Measurements from ENCODE around the gene CCDC88C. TPM values are rescaled to one million over a fixed set of nuclear protein-coding genes. Genes with fewer than 3 reads are reported as not detected.

The CCDC88C gene
- total and polyA plus RNA-seq, 3 donors from 2014 or later, result 36.5 to 51.3 (median 47.4) TPM

DNA sequence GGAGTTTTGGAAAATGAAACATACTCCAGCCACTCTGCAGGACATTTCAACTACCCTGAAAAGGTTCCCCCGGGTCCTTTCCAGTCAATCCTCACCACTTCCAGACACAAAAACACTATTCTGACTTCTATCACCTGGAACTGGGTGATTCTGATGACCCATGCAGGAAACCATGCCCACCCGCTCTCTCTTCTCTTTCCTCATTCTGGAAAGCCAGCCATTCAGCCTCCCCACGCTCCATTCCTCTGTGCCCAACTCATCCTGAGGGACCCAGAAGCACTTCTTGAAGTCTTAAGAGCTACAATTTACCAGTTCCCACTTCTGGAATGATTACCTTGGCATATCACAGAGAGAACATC lies 3.2 kb downstream of the CCDC88C start:
- WGBS, 2 donors, result 93 to 95% methylated on average over 3 of the region's 3 CpGs
- DNase-seq, result no peak
- Histone ChIP-seq H3K4me3 (no peak overlapping the region), H3K9me3 (no peaks in the 10 kb centered on the region), H3K27ac (no peak overlapping the region), H3K36me3 (ENCODE audit: low read depth, missing control alignments) (no peaks in the 10 kb centered on the region), H3K27me3 (no peaks in the 10 kb centered on the region), H3K4me1 (no peaks in the 10 kb centered on the region)
- intact Hi-C loops (cut with DNase I; ENCODE audit: low total_unique reads), result no loop called here
- TF ChIP-seq, protein P1, sequence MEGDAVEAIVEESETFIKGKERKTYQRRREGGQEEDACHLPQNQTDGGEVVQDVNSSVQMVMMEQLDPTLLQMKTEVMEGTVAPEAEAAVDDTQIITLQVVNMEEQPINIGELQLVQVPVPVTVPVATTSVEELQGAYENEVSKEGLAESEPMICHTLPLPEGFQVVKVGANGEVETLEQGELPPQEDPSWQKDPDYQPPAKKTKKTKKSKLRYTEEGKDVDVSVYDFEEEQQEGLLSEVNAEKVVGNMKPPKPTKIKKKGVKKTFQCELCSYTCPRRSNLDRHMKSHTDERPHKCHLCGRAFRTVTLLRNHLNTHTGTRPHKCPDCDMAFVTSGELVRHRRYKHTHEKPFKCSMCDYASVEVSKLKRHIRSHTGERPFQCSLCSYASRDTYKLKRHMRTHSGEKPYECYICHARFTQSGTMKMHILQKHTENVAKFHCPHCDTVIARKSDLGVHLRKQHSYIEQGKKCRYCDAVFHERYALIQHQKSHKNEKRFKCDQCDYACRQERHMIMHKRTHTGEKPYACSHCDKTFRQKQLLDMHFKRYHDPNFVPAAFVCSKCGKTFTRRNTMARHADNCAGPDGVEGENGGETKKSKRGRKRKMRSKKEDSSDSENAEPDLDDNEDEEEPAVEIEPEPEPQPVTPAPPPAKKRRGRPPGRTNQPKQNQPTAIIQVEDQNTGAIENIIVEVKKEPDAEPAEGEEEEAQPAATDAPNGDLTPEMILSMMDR (IDR thresholded peaks at IDR 0.05), result no peak
- TF ChIP-seq POLR2A (IDR thresholded peaks at IDR 0.05), result no peak

DNA sequence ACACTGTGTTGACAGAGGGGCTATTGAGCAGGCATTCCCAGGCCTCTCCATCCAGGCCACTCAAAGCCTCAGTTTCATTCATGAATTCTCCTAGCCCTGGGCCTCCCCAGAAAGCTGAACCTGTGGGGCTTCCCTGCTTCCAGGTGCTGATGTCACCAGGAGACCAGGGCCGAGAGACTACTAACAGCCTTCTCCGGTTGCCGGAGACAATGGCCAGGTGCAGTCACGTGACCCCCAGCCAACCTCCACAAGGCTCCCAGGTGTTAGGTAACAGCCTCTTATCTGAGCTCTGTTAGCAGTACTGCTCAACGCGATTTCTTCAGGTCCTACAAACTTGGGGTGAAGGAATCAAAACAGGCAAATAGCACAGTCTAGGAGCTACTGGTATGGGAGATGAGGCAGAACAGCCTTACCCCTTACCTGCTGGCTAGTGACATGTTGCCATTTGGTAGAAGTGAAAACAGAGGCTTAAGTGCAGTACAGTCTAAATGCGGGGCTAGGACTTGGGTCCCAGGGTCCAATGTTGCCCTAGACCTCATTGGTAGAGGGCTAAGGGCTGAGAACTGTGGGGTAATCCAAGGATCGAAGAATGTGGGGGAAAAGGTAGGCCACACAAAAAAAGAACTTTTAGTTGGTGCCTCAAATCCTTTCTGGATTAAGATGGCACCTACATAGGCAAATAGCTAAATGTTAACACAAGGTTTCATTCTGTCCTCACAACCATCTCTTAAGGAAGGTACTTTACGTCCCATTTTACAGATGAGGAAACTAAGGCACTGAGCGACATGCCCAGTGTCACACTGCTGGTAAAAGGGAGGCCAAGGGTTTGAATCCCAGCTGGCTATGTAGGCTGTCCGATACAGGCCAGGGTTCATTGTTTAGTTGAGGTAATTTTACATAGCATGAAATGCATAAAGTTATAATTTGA lies 3.8 kb downstream of the CCDC88C start:
- Histone ChIP-seq H3K27me3 (no peaks in the 10 kb centered on the region), H3K36me3 (ENCODE audit: low read depth, missing control alignments) (no peaks in the 10 kb centered on the region), H3K27ac (no peak overlapping the region), H3K9me3 (no peaks in the 10 kb centered on the region), H3K4me3 (no peak overlapping the region), H3K4me1 (no peaks in the 10 kb centered on the region)
- whole genome bisulfite sequencing, 2 donors, result 84 to 90% methylated on average over 11 of the region's 11 CpGs
- no peak for DNase-seq
- intact Hi-C loops (cut with DNase I; ENCODE audit: low total_unique reads), result no loop called here
- no peak for TF ChIP-seq POLR2A (IDR thresholded peaks at IDR 0.05)
- TF ChIP-seq, protein P1 (IDR thresholded peaks at IDR 0.05), result no peak

DNA sequence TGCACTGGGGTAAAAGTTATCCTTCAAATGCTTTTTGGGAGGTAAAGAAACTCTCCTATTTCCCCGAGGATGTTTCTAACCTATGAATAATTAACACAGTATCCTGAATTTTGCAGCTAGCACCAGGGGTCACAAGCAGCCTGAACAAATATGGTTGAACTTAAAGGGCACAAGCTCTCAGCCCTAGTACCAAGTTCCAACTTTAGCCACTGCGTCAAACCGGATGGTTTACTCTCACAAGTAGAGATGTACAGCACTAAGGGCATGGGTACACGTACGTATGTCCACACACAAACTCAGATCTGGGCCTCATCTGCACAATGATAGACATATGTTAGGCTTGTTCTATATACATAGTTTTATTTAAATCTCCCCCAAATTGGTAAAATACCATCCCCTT lies 4.7 kb downstream of the CCDC88C start:
- no peak for DNase-seq
- Histone ChIP-seq H3K27me3 (no peaks in the 10 kb centered on the region), H3K36me3 (ENCODE audit: low read depth, missing control alignments) (no peaks in the 10 kb centered on the region), H3K9me3 (no peaks in the 10 kb centered on the region), H3K4me1 (no peaks in the 10 kb centered on the region), H3K4me3 (no peak overlapping the region), H3K27ac (no peak overlapping the region)
- intact Hi-C loops (cut with DNase I; ENCODE audit: low total_unique reads), result no loop called here
- WGBS, 2 donors, result 87 to 93% methylated on average over 5 of the region's 5 CpGs
- TF ChIP-seq, protein P1 (IDR thresholded peaks at IDR 0.05), result no peak
- no peak for TF ChIP-seq POLR2A (IDR thresholded peaks at IDR 0.05)

DNA sequence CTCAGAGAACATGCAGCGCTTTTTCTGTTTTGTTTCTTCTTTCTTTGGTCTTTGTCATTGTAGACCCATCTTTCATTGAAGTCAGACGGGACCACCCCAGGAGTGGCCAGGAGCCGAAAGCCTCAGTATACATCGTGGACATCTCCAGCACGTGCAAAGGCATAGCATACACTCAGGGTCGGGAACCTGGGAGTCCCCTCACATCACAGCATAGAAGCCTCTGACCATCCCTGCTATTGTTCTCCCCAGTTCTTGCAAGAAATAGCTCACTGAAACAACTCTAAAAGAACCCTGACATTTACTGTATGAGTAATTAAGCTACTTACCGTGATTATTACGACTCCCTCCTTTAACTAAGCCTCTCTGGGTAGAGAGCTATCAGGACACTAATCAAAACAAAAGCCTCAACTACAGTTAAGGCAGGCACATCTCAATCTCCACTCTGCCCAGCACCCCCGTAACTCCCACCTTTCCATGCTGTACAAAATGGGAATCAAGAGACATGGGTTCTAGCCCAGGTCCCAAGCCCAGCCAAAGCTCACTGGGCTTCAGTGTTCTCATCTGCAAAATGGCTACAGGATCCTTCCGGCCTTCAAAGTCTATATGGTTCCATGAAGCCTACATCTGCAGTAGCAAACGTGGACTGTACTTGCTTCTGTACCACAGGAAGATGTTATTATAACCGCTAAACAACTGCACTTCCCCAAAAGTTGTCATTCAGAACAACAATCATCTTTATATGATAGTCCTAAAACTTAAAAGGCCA lies 6.7 kb downstream of the CCDC88C start:
- intact Hi-C loops (cut with DNase I; ENCODE audit: low total_unique reads), result no loop called here
- H3K36me3 ChIP-seq (ENCODE audit: low read depth, missing control alignments), result no peaks in the 10 kb centered on the region
- no peaks in the 10 kb centered on the region for H3K4me1 ChIP-seq
- no peak overlapping the region for H3K4me3 ChIP-seq
- H3K9me3 ChIP-seq, result no peaks in the 10 kb centered on the region
- H3K27ac ChIP-seq, result no peak overlapping the region
- WGBS, 2 donors, result 76 to 79% methylated on average over 12 of the region's 12 CpGs
- DNase-seq, result no peak
- no peaks in the 10 kb centered on the region for H3K27me3 ChIP-seq
- TF ChIP-seq, protein P1 (IDR thresholded peaks at IDR 0.05), result no peak
- TF ChIP-seq POLR2A (IDR thresholded peaks at IDR 0.05), result no peak
